ENCODE data around the gene POU2AF1.

GRCh38 chr11:111336062-111336461 is 43.0 kb downstream of the POU2AF1 start:
- TF ChIP-seq CTCF (IDR thresholded peaks at IDR 0.05): no peak
- TF ChIP-seq POLR2A (IDR thresholded peaks at IDR 0.05): no peak
- no peak for TF ChIP-seq POLR2AphosphoS5 (IDR thresholded peaks at IDR 0.05)
